ENCODE measurements around the gene SPINK8. TPM values are rescaled to one million over a fixed set of nuclear protein-coding genes. Genes with fewer than 3 reads are reported as not detected.

SPINK8 gene
- total and polyA plus RNA-seq, 2 of the 4 experiments (the other 2 are of a cell fraction) = not detected

- 100% methylated on average over 3 of the region's 7 CpGs; no CpG with 5 or more reads in 1 of the 2 experiments for whole genome bisulfite sequencing, 2 experiments (ENCODE audit: extremely low coverage in 2 of 2, insufficient read length in 1 of 2)
- Histone ChIP-seq H4K5ac (ENCODE audit: low read depth, low read length) (no peak overlapping the region), H3K9me1 (ENCODE audit: insufficient read depth, low read length) (no peaks in the 10 kb centered on the region), H3K4me2 (ENCODE audit: low read depth, low read length) (no peak overlapping the region), H2AK9ac (replicated peaks; ENCODE audit: low read depth, low read length, poor library complexity) (no peak overlapping the region), H3K4me3 (ENCODE audit: insufficient read depth, low read depth, low read length) (no peak overlapping the region), H4K91ac (ENCODE audit: insufficient read depth, low read depth, low read length) (no peak overlapping the region), H3K4me1 (ENCODE audit: control insufficient read depth, insufficient read depth, low read length) (no peaks in the 10 kb centered on the region), H3K36me3 (ENCODE audit: control insufficient read depth, insufficient read depth, low read length) (no peaks in the 10 kb centered on the region), H3K27me3 (ENCODE audit: control insufficient read depth, insufficient read depth, low read length) (peaks cover 6% of the 10 kb centered on the region; the same call in 1 of the 2 replicates), H3K79me1 (ENCODE audit: low read depth in 1 of 2, low read length in 2 of 2) (no peaks in the 10 kb centered on the region), H2BK15ac (ENCODE audit: low read depth, low read length) (no peak overlapping the region), H3K23ac (ENCODE audit: low read depth, low read length) (no peak overlapping the region), H2BK120ac (ENCODE audit: low read depth, low read length) (no peak overlapping the region), H3K4ac (ENCODE audit: low read depth, low read length) (no peak overlapping the region), H2AFZ (replicated peaks; ENCODE audit: low read length, poor library complexity) (no peak overlapping the region), H3K9ac (ENCODE audit: low read depth, low read length) (no peak overlapping the region), H2BK20ac (ENCODE audit: low read depth, low read length) (no peak overlapping the region), H3K18ac (ENCODE audit: low read depth, low read length) (no peak overlapping the region), H4K20me1 (ENCODE audit: insufficient read depth, low read length) (no peaks in the 10 kb centered on the region), H2BK5ac (ENCODE audit: low read depth, low read length, poor library complexity, severe bottlenecking) (no peak overlapping the region), H3K56ac (ENCODE audit: extremely low read depth, insufficient read depth, low read length) (no peak overlapping the region), H3K9me3 (ENCODE audit: control insufficient read depth, insufficient read depth, low read length) (no peaks in the 10 kb centered on the region), H3K14ac (replicated peaks; ENCODE audit: low read depth, low read length) (no peak overlapping the region), H4K8ac (ENCODE audit: low read depth in 2 of 2, low read length in 2 of 2) (no peak overlapping the region), H3K27ac (ENCODE audit: insufficient read depth, low read length) (no peak overlapping the region), H2AK5ac (ENCODE audit: low read depth, low read length) (no peak overlapping the region)
- intact Hi-C loops (cut with micrococcal nuclease) (no loop called here), dilution Hi-C loops (cut with HindIII; ENCODE audit: low sequenced_read_pairs, unreplicated experiment) (no loop called here), in situ Hi-C loops (cut with MboI; ENCODE audit: low sequenced_read_pairs) (loop anchor here (10.0 kb wide), 1 partner anchor 268 kb away; no protein-coding TSS in a partner anchor)
- POLR2A ChIA-PET (ENCODE audit: unreplicated experiment) = interaction anchor here (0.6 kb wide), 1 partner anchor 72 kb away, joined by 7 read pairs; no protein-coding TSS in a partner anchor
- BruUV-seq (replicated peaks) = no TSS peak
- no peak for TF ChIP-seq MXI1 (IDR thresholded peaks at IDR 0.05; ENCODE audit: borderline replicate concordance, low read depth, low read length)
- TF ChIP-seq RCOR1 (IDR thresholded peaks at IDR 0.05; ENCODE audit: insufficient replicate concordance, low read length) = no peak
- TF ChIP-seq POLR2A (IDR thresholded peaks at IDR 0.05; ENCODE audit: low read depth, low read length) = no peak
- no peak for TF ChIP-seq BHLHE40 (IDR thresholded peaks at IDR 0.05; ENCODE audit: low read depth, low read length)
- TF ChIP-seq RFX5 (IDR thresholded peaks at IDR 0.05; ENCODE audit: low read depth, low read length) = no peak
- TF ChIP-seq CTCF (conservative IDR thresholded peaks at IDR 0.05; ENCODE audit: low read depth, low read length) = no peak
- TF ChIP-seq MAZ (IDR thresholded peaks at IDR 0.05; ENCODE audit: borderline replicate concordance, low read depth, low read length) = no peak
- CTCF ChIA-PET = interaction anchor here (1.1 kb wide), 1 partner anchor 159 kb away, joined by 3 read pairs; no protein-coding TSS in a partner anchor
- DNase-seq (no peak), ATAC-seq (ENCODE audit: low read depth) (no peak)
These were observed 56.4 kb downstream of the SPINK8 start for GRCh38 chr3:48276911-48277641.
